Endothelial cell of umbilical vein (primary cell): ENCODE measurements around the gene TOP1. TPM values are rescaled to one million over a fixed set of nuclear protein-coding genes. Genes with fewer than 3 reads are reported as not detected.

Experiments used
- BruUV-seq: library from RNA; stranded (reverse); fragments of 400-500 nt; replicated peaks from 2 replicates; lab custom pipeline; 2021; lab: Mats Ljungman, UMichigan
- CTCF ChIA-PET: fragments of 300-600, 350-600 bp; sonication (Branson Sonifier 250); formaldehyde crosslinking; loops from one replicate; lab custom pipeline; 2021; ENCODE audit warnings: antibody characterized with exemption, inconsistent platforms; lab: Charles Lee
- POLR2A ChIA-PET: fragments of 300-600, 350-600 bp; sonication (Branson Sonifier 250); formaldehyde crosslinking; loops from one replicate; lab custom pipeline; 2021; ENCODE audit warnings: antibody characterized with exemption, inconsistent platforms; lab: Charles Lee
- DNase-seq: peaks from one replicate; pipeline ENCODE4 v3.0.0-alpha.2; 2011; ENCODE audit warnings: low read depth, low spot score
- FAIRE-seq: peaks from 2 replicates; lab custom pipeline; 2011; peaks lifted over from hg19 to GRCh38; lab: Jason Lieb, UNC
- H2AFZ ChIP-seq: 2 replicates; pipeline ENCODE4 v1.6.0; 2012; ENCODE audit warnings: low read depth, low read length, control low read depth, inconsistent platforms
- H3K27ac ChIP-seq: 2 replicates; pipeline ENCODE4 v1.5.1; 2011; ENCODE audit warnings: low read depth, mild to moderate bottlenecking, control low read depth, low read length, moderate library complexity; ENCODE audit not compliant: insufficient read depth
- H3K27me3 ChIP-seq, 2 experiments: 2 replicates each; pipeline versions ENCODE4 v1.6.0 to v1.6.1; 2011; ENCODE audit warnings: low read length in 2 of 2, mixed read lengths in 1 of 2; ENCODE audit not compliant: control insufficient read depth in 2 of 2, insufficient read depth in 2 of 2
- H3K36me3 ChIP-seq, 2 experiments: 2 replicates in 1 of 2; 3 replicates in 1 of 2; pipeline ENCODE4 v1.5.1; 2011; ENCODE audit warnings: low read length in 2 of 2, mild to moderate bottlenecking in 1 of 2, moderate library complexity in 1 of 2; ENCODE audit not compliant: control insufficient read depth in 2 of 2, insufficient read depth in 2 of 2; ENCODE audit errors: extremely low read depth in 1 of 2
- H3K4me1 ChIP-seq: 3 replicates; pipeline ENCODE4 v1.5.1; 2011; ENCODE audit warnings: mild to moderate bottlenecking, low read length; ENCODE audit not compliant: control insufficient read depth, insufficient read depth; ENCODE audit errors: extremely low read depth
- H3K4me2 ChIP-seq: 2 replicates; pipeline ENCODE4 v1.6.1; 2011; ENCODE audit warnings: low read length, control low read depth, mixed read lengths; ENCODE audit not compliant: insufficient read depth
- H3K4me3 ChIP-seq, 3 experiments: fragments of 200-600 bp in 1 of 3; sonication (generic), shearing (Covaris generic) in 1 of 3; replicated peaks in 1 of 3; 2 replicates each; pipeline ENCODE4 v1.5.1; 2011 to 2016; ENCODE audit warnings: control low read depth in 3 of 3, low read length in 3 of 3, mild to moderate bottlenecking in 2 of 3, inconsistent platforms in 1 of 3, low read depth in 1 of 3, moderate library complexity in 1 of 3; ENCODE audit not compliant: insufficient read depth in 1 of 3
- H3K79me2 ChIP-seq: 2 replicates; pipeline ENCODE4 v1.6.0; 2012; ENCODE audit warnings: low read length, inconsistent platforms; ENCODE audit not compliant: control insufficient read depth, insufficient read depth
- H3K9ac ChIP-seq: replicated peaks from 2 replicates; pipeline ENCODE3; 2011; ENCODE audit warnings: low read length, control low read depth; ENCODE audit not compliant: insufficient read depth; ENCODE audit errors: extremely low read depth
- H3K9me1 ChIP-seq: replicated peaks from 3 replicates; pipeline ENCODE4 v1.6.0; 2011; ENCODE audit warnings: mild to moderate bottlenecking, low read length; ENCODE audit not compliant: control insufficient read depth, insufficient read depth; ENCODE audit errors: extremely low read depth
- H3K9me3 ChIP-seq: replicated peaks from 2 replicates; pipeline ENCODE4 v1.5.1; 2012; ENCODE audit warnings: low read length, inconsistent platforms; ENCODE audit not compliant: control insufficient read depth, insufficient read depth
- H4K20me1 ChIP-seq: replicated peaks from 2 replicates; pipeline ENCODE3; 2011; ENCODE audit warnings: mild to moderate bottlenecking, low read length; ENCODE audit not compliant: control insufficient read depth, insufficient read depth; ENCODE audit errors: extremely low read depth
- EZH2 ChIP-seq: IDR thresholded peaks from 2 replicates; pipeline ENCODE4 v1.6.1; 2012; ENCODE audit warnings: borderline replicate concordance, low read depth, mild to moderate bottlenecking, moderate library complexity, low read length, inconsistent platforms; ENCODE audit not compliant: severe bottlenecking
- FOS ChIP-seq: IDR thresholded peaks from 2 replicates; pipeline ENCODE4 v1.6.1; 2011; ENCODE audit warnings: mild to moderate bottlenecking, low read length, moderate library complexity, borderline replicate concordance; ENCODE audit not compliant: insufficient read depth
- GATA2 ChIP-seq: IDR thresholded peaks from 2 replicates; pipeline ENCODE4 v1.7.0; 2011; ENCODE audit warnings: low read depth, mild to moderate bottlenecking, moderate library complexity, mixed read lengths, low read length; ENCODE audit not compliant: insufficient read length, insufficient read depth
- JUN ChIP-seq: IDR thresholded peaks from 2 replicates; pipeline ENCODE4 v1.6.1; 2011; ENCODE audit warnings: borderline replicate concordance, low read depth; ENCODE audit not compliant: insufficient read length, insufficient read depth
- MAX ChIP-seq: IDR thresholded peaks from 2 replicates; pipeline ENCODE4 v1.6.1; 2011; ENCODE audit not compliant: insufficient read depth, insufficient read length
- MYC ChIP-seq: IDR thresholded peaks from one replicate; pipeline ENCODE4 v1.6.1; 2011; ENCODE audit warnings: mild to moderate bottlenecking, low read depth, low read length
- POLR2A ChIP-seq: IDR thresholded peaks from 2 replicates; pipeline ENCODE4 v1.6.1; 2012; ENCODE audit warnings: low read depth, mild to moderate bottlenecking, control low read depth, low read length
- POLR2AphosphoS5 ChIP-seq: IDR thresholded peaks from 2 replicates; pipeline ENCODE4 v1.6.1; 2012; ENCODE audit warnings: low read depth, mild to moderate bottlenecking, control low read depth, low read length, moderate library complexity; ENCODE audit not compliant: insufficient read depth
- dilution Hi-C: fragments of 300-500 bp; cut with MboI; formaldehyde crosslinking; loops from one replicate; pipeline ENCODE4 v1.15.0; 2019; ENCODE audit warnings: low sequenced_read_pairs; ENCODE audit not compliant: extremely low pct_ligation_motif_present
- intact Hi-C: fragments of 100-400 bp; cut with micrococcal nuclease; formaldehyde crosslinking; loops from one replicate; pipeline ENCODE4 v1.10.0; 2022
- polyA plus RNA-seq, 4 experiments: library from polyadenylated mRNA; depleted of rRNA in 3 of 4; stranded (reverse) in 3 of 4; unstranded in 1 of 4; fragments of >200 nt; gene quantifications; 2 replicates each; pipeline versions ENCODE4 v1.2.1 to v1.2.3, GENCODE V29; 2011 to 2012; ENCODE audit warnings: missing spikeins in 1 of 4
- total RNA-seq: library from RNA; stranded (reverse); gene quantifications from 2 replicates; pipeline ENCODE4 v1.2.3, GENCODE V29; 2021
- TF ChIP-seq, protein P1 (sequence below), 2 donors: IDR thresholded peaks; 1 replicate in 1 of 2; 2 replicates in 1 of 2; pipeline ENCODE4 v1.5.1; 2011; ENCODE audit warnings: low read length in 2 of 2, mild to moderate bottlenecking in 2 of 2, moderate library complexity in 2 of 2, control low read depth in 1 of 2, inconsistent platforms in 1 of 2, low read depth in 1 of 2; ENCODE audit not compliant: insufficient read depth in 1 of 2; ENCODE audit errors: extremely low read depth in 1 of 2

The TOP1 gene
- total and polyA plus RNA-seq, 2 donors (not counting 3 experiments of a cell fraction or from before 2014, with no cell fraction given): 7.0 to 77.4 TPM

DNA sequence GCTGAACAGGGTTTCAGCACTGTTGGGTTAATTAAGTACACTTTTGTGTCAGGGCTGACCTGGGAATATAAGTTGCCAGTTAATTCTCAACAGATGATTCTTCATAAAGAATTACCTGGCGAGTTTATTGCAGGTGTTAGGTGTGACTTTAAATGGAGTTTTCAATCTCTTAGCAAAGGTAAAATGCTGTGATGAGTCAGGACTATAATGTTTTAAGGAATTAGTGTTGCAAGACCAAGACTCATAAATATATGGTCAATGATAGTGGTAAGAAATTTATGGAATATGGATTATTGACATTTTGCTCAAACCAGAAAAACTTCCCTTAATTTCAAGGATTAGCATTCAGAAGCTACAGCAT is 58.7 kb downstream of the TOP1 start:
- Histone ChIP-seq H3K4me2 (no peak overlapping the region), H3K9me1 (no peaks in the 10 kb centered on the region), H3K36me3 (peaks cover 8 to 24% of the 10 kb centered on the region in 2 experiments), H2AFZ (no peak overlapping the region), H3K9me3 (no peaks in the 10 kb centered on the region), H3K9ac (no peak overlapping the region), H3K27me3 (no peaks in the 10 kb centered on the region), H3K4me3 (no peak overlapping the region), H3K79me2 (peaks cover 4% of the 10 kb centered on the region), H4K20me1 (no peaks in the 10 kb centered on the region), H3K27ac (no peak overlapping the region), H3K4me1 (no peaks in the 10 kb centered on the region)
- ChIA-PET CTCF (interaction anchor here (0.6 to 4.0 kb wide), 6 partner anchors 8 to 119 kb away, joined by 3 to 20 read pairs (median 4); no protein-coding TSS in a partner anchor), POLR2A (no interaction called here)
- intact Hi-C loops (no loop called here), dilution Hi-C loops (no loop called here)
- DNase-seq: no peak
- FAIRE-seq: no peak
- no TSS peak for BruUV-seq
- TF ChIP-seq JUN (no peak), MYC (no peak), FOS (no peak), EZH2 (no peak), POLR2AphosphoS5 (no peak), MAX (no peak), POLR2A (no peak), GATA2 (no peak)
- TF ChIP-seq, protein P1, sequence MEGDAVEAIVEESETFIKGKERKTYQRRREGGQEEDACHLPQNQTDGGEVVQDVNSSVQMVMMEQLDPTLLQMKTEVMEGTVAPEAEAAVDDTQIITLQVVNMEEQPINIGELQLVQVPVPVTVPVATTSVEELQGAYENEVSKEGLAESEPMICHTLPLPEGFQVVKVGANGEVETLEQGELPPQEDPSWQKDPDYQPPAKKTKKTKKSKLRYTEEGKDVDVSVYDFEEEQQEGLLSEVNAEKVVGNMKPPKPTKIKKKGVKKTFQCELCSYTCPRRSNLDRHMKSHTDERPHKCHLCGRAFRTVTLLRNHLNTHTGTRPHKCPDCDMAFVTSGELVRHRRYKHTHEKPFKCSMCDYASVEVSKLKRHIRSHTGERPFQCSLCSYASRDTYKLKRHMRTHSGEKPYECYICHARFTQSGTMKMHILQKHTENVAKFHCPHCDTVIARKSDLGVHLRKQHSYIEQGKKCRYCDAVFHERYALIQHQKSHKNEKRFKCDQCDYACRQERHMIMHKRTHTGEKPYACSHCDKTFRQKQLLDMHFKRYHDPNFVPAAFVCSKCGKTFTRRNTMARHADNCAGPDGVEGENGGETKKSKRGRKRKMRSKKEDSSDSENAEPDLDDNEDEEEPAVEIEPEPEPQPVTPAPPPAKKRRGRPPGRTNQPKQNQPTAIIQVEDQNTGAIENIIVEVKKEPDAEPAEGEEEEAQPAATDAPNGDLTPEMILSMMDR (IDR thresholded peaks at IDR 0.05; ENCODE audit: extremely low read depth in 1 of 2, insufficient read depth in 1 of 2, low read depth in 1 of 2, low read length in 2 of 2): no peak
